Measurements from ENCODE around the gene TEX264.

Gene TEX264

DNA sequence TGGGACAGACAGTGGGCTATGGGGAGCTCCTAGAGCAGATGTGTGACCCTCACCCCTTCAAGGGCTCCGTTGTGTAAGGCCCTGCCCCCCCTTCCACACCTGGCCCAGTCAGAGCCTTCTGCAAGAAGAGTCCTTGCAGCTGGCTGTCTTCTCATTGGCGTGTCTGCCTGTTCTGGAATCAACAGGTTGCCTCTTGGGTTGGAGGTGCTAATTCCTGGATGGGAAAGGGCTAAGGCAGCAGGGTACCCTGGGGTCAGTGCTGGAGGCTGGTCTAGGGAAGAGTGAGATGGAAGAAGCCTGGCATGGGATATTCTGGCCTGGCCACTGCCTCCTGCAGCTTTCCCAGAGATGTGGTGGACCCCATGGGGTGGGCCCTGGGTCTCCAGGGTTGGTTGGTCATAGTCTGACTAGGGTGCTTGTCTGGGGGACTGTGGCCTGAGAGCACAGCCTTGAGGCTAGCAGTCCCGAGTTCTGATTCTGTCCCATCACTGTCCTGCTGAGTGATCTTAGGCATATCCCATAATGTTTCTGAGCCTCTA lies 5.1 kb downstream of the TEX264 start:
- no peak for DNase-seq

GRCh38 chr3:51677358-51677757 lies 6.3 kb downstream of the TEX264 start:
- no peak for DNase-seq

GRCh38 chr3:51678186-51678585 lies 7.1 kb downstream of the TEX264 start:
- no peak for DNase-seq

DNA sequence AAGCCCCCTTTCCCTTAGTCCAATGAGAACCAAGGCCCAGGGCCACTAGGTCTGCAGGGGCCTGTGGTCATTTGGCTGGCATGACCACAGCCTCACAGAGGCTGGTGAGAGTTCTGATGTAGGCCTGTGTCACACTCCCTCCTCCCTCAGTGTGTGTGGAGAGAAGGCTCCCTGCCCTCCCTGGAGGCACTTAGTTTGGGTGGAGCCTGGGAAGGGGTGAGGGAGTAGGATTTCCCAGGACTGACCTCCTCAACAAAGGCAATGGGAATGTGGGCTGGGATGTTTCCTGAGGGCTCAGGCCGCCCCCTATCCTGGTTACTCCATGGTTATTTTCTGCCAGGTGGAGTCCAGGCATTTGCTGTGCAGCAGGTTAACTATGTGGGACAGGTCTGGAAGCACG lies 7.6 kb downstream of the TEX264 start:
- DNase-seq = no peak

GRCh38 chr3:51679318-51679717 lies 8.3 kb downstream of the TEX264 start:
- DNase-seq = no peak

DNA sequence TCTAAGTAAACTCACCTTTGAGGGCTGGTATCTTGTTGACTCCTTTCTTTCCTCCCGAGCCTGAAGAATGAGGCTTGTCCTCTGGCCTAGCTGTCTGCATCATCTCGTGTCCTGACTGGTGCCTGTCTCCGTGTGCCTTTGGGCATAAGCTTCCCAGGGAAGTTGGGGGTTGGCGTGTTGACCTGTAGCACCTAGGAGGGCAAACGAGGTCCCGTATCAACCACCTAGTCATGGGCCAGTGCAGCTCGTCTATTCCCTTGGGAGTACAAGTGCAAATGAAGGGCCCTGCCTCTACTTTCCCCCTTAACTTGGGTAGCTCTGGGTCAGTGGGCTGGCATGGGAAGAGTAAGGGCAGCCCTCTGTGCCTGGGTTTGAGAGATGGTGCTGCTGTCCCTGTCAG lies 8.7 kb downstream of the TEX264 start:
- no peak for DNase-seq

DNA sequence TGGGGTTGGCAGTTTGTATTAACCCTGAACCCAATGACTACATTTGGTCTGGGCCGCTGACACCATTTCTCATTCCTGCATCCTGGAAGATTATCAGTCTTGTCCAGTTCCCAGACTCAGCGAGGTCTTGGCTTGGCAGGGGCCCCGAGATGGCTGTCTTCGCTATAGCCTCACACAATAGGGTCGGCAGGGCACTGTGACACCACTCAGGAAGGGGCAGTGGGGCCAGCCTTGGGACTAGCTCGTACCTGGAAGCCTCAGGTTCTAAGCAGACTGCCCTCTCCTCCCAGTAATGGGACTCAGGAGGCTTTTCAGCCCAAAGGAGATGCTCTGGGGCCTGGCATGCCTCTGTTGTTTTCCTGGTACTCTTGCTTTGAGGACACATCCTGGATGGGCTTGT lies 9.1 kb downstream of the TEX264 start:
- DNase-seq = no peak

- DNase-seq = no peak
These were observed 9.7 kb downstream of the TEX264 start for GRCh38 chr3:51680663-51681230.

GRCh38 chr3:51681453-51681852 lies 10.4 kb downstream of the TEX264 start:
- DNase-seq = no peak

GRCh38 chr3:51682079-51682478 lies 11.0 kb downstream of the TEX264 start:
- DNase-seq = peak; percentile 30

DNA sequence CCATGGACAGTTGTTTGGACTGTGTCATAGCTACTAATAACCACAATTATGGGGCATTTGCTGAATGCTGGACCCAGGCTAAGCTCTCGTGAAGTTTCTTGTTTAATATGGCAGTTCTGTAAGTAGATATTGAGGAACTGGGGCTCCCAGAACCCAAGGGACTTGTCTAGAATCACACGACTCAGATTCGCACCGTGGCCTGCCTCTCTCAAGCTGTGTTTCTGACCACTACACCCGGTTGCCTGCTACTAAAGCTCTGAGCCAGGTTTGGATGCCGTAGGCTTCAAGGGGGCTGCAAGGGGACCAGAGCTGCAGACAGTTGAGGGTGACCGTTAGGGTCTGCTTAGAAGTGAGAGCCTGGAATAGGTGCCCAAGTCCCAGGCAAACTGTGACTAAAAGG lies 11.5 kb downstream of the TEX264 start:
- no peak for DNase-seq

DNA sequence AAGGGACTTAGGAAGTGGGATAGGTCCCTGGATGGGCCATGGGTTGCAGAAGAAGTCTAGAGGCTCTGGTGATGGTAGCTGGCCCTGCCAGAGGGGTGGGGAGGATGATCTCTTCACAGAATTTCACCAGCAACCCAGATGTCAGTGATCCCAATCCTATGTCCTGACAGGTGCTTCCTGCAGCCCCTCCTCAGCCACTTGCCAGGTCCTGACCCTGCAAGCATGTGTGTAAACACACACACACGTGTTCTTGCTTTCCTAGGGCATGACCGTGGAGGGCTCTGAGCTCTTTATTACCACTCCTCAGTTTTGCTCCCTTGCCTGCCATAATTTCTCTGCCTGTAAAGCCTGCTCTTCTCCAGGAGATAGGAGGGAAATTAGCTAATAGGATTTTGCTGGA lies 12.5 kb downstream of the TEX264 start:
- no peak for DNase-seq

DNA sequence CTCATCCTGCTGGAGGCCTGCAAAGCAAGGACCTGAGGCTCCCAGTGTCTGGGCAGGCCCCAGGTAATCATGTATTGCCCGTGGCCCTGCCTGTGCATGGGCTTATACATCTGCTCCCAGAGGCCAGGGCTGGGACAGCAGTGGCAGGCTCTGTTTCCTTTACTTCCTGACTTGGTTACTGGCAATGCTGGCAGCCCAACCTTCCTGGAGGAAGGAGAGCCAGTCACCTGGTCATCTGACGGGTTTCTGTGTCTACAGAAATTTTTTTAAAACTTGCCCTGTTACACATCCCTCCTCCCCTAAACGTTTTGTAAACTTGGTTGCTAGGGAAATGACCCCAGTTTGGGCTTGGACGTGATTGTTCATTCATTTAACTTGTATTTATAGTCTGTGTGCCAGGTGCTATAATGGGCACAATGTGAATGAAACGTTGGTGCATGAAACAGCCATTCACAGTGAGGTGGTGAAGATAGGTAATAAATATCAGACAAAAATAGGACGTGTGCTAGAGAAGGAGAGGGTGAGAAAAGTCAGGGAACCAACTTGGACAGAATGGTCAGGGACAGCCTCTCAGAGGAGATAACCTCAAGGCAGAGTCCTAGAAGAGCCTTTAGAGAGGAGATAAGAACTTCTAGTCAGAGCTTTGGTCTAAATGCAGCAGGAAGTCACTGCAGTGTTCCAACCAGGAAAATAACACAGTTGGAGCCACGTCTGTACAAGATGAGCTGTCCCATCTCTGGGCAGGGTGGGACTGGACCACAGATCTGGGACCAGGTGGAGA lies 14.1 kb downstream of the TEX264 start:
- no peak for DNase-seq

GRCh38 chr3:51686056-51686455 lies 15.0 kb downstream of the TEX264 start:
- DNase-seq = no peak

DNA sequence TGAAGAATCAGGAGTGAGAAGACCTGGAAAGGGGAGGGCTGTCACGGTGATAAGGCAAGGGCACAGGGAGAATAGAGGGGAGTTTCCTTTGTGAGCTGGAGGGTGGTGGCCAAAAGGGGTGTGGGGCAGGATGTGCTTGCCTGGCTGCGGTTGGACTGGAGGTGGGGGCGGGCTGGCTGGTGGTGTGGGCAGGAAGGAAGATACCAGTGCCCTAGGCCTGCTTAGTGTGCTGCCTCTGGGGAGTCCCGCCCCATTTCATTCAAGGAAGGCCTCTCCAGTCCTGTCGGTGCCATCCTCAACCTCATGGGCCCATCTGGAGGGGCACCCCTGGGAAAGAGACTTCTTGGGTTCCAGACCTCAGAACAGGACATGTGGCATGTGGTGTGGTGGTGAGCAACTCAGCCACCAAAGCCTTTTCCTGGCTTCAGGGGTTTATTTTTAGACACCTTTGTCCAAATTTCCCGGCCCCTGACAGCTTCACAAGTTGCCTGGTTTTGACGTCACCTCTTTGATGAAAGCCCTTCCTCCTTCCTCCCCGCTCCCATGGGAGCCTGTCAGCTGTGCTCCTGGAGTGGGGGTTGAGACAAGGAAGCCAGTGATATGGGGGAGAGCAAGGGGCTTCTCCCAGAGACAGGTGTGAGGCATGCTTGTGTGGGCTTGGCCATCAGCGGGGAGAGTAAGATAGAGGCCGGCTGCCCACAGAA lies 15.6 kb downstream of the TEX264 start:
- DNase-seq = no peak

DNA sequence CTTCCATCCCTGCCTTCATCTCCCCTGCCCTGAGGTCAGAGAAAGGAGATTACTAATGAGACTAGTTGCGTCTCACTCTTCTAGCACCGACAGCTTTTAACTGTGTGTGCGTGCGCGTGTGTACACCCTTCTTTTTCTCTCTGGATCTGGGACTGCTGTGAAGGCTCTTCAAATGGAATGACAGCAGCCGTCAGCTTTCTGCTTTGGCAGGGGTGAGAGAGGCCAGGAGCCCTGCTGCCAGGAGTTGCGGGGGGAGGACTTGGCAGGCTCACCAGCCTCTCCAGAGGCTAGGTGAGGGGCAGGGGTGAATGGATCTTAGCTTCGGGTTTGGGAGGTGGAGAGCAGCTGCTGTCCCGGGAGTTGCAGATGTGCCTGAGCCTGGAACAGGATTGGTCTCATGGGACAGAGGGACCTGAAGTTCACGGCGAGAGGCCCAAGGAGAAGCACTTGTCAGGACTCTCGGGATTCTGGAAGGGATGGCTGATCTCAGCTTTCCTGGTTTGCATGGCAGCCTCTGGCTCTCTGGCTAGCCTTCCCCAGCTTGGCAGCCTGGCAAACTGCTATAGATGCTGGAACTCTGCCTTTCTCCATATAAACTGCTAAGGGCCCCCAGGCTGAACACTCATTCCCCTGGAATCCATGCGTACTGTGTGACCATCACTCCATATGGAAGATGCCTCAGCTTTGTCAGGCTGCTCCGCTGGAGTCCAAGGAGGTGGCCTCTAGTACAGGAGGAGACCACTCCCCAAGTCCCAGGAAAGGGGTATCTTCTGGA lies 16.6 kb downstream of the TEX264 start:
- no peak for DNase-seq

GRCh38 chr3:51688206-51688600 lies 17.2 kb downstream of the TEX264 start:
- no peak for DNase-seq

DNA sequence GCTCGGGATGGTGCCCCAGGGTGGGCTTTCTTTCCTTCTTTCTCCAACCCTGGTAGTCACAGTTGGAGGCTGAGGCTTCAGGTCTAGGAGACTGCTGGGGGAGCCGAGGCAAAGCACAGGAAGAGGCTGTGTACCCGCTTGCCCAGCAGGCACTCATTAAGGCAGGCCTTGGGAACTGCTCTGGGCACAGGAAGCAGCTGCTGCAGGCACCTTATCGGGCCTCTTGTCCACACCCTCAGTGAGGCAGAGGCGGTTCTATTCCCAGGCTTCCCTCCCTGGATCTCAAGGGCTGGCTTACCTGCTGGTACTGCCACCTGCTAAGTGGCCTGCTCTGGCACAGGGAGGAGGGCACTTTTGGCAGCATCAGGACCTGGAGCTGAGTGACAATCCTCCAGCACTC lies 20.0 kb downstream of the TEX264 start:
- no peak for DNase-seq

GRCh38 chr3:51691949-51692348 lies 20.9 kb downstream of the TEX264 start:
- DNase-seq = no peak

DNA sequence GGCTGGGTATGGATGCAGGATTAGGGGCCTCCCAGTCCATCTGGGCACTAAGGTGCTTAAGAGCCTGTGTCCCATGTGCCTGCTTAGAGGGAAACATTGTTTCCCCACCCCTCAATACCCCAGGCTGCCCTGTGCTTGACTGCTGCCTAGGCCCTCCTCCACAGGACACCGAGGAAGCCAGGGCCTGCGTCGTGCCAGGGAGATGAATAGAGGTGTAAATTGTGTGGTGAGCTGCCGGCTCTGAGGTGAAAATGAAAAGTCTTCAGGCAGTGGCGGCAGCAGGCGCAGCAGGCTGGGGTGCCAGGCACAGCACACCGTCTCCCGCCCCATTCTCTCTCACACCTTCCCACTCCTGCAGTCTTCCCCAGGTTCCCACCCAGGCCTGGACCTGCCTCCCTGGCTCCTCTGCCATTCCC lies 21.9 kb downstream of the TEX264 start:
- DNase-seq = no peak

DNA sequence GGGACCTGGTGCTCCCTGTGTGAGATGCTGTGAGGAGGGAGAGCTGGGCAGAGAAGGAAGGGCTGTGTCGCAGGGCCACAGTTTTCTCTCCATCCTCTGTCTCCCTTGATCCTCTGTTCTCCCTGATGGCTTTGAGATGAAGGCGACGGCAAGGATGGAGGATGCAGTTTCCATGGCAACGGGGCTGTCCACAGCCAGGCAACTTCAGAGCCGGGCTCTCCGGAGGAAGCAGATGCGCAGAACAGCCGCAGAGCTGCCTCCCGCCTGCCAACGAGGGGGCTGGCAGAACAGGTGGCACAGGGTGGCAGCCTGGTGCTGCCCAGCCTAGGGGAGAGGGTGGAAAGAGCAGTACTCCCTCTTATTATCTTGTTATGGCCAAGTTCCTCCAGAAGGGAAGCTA lies 25.9 kb downstream of the TEX264 start:
- no peak for DNase-seq

DNA sequence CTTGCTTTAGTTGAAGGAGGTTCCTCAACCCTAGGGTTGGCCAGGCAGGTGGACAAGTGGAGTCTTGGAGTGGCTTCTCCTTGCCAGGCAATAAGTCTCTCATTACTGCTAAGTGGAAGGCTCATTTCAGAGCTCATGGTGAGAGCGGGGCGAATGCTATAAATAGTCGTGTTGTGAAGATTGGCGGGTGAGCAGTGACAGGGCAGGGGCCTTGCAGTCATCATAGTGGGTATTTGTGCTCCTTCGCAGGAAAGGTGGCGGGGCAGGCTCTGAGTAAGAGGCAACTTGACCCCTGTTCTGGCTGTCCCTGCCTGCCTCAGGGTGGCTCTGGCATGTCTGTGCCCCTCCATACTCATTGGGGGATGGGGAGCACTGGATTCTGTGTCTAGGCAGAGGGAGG lies 27.2 kb downstream of the TEX264 start:
- DNase-seq = no peak

DNA sequence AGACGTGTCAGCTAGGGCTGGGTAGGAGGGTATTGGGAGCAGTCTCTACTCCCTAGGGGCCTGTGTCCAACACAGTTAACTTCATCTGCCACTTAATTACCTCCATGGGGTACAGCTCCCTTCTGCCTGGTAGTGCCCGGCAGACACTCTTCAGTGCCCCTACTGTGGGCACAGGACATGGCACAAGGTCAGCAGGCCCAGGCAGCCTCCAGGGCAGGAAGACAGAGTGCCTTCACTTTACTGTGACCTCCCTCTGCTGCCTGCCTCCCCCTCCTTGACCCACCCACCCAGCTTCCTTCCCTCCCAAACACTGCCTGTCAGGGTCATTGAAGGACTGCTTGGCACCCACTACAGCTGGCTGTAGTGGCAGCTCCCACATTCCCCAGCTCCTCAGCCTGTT lies 29.4 kb downstream of the TEX264 start:
- DNase-seq = no peak
